PC-9 (cell line): Measurements from ENCODE around the gene TBC1D22A. TPM values are rescaled to one million over a fixed set of nuclear protein-coding genes. Genes with fewer than 3 reads are reported as not detected.

Source experiments
- BruUV-seq: library from RNA; stranded (reverse); fragments of 400-500 nt; replicated peaks from 2 replicates; lab custom pipeline; 2021; lab: Mats Ljungman, UMichigan
- CTCF ChIA-PET: fragments of 300-600 bp; sonication (Branson Sonifier 250); formaldehyde crosslinking; loops from one replicate; lab custom pipeline; 2022; ENCODE audit warnings: antibody characterized with exemption; lab: Charles Lee
- POLR2A ChIA-PET: fragments of 300-600 bp; sonication (Branson Sonifier 250); formaldehyde crosslinking; loops from one replicate; lab custom pipeline; 2022; ENCODE audit warnings: antibody characterized with exemption; ENCODE audit not compliant: unreplicated experiment; lab: Charles Lee
- DNase-seq, 2 experiments: peaks; one replicate each; pipeline versions ENCODE4 v3.0.0 to v3.0.0-alpha.2; 2015 to 2022; ENCODE audit warnings: mixed read lengths in 1 of 2
- H2AFZ ChIP-seq: fragments of 200-600 bp; sonication (generic); 2 replicates; pipeline ENCODE4 v1.8.1; 2017; ENCODE audit warnings: antibody characterized with exemption
- H3F3A ChIP-seq: fragments of 200-600 bp; sonication (generic); 2 replicates; pipeline ENCODE4 v1.8.1; 2017; ENCODE audit warnings: antibody characterized with exemption, mild to moderate bottlenecking, low read depth; ENCODE audit not compliant: insufficient read depth
- H3K27ac ChIP-seq: fragments of 200-600 bp; sonication (generic); 2 replicates; pipeline ENCODE4 v1.6.1; 2016; ENCODE audit warnings: mixed run types
- H3K27me3 ChIP-seq: fragments of 200-600 bp; sonication (generic); 2 replicates; pipeline ENCODE4 v1.6.1; 2016; ENCODE audit warnings: low read depth, mixed run types; ENCODE audit not compliant: insufficient read depth
- H3K36me3 ChIP-seq: fragments of 200-600 bp; sonication (generic); 2 replicates; pipeline ENCODE4 v1.6.1; 2016; ENCODE audit warnings: low read depth, mixed run types
- H3K4me1 ChIP-seq: fragments of 200-600 bp; sonication (generic); replicated peaks from 2 replicates; pipeline ENCODE4 v1.6.1; 2016; ENCODE audit warnings: mixed run types; ENCODE audit not compliant: insufficient read depth
- H3K4me2 ChIP-seq: fragments of 200-600 bp; sonication (generic); 2 replicates; pipeline ENCODE4 v1.6.1; 2017; ENCODE audit warnings: mixed run types
- H3K4me3 ChIP-seq: fragments of 200-600 bp; sonication (generic); 2 replicates; pipeline ENCODE4 v1.6.1; 2016; ENCODE audit warnings: mixed run types
- H3K79me2 ChIP-seq: fragments of 200-600 bp; sonication (generic); 2 replicates; pipeline ENCODE4 v1.6.1; 2017; ENCODE audit warnings: low read depth, mixed run types
- H3K9me2 ChIP-seq: fragments of 200-600 bp; sonication (generic); 2 replicates; pipeline ENCODE4 v1.8.1; 2017; ENCODE audit warnings: mild to moderate bottlenecking; ENCODE audit not compliant: insufficient read depth
- H3K9me3 ChIP-seq: fragments of 200-600 bp; sonication (generic); 2 replicates; pipeline ENCODE4 v1.8.1; 2016; ENCODE audit warnings: low read depth; ENCODE audit not compliant: insufficient read depth
- H4K20me1 ChIP-seq: fragments of 200-600 bp; sonication (generic); 2 replicates; pipeline ENCODE4 v1.8.1; 2017; ENCODE audit not compliant: insufficient read depth
- CTCF ChIP-seq: fragments of 200-600 bp; sonication (generic); conservative IDR thresholded peaks from 2 replicates; pipeline ENCODE4 v1.6.1; 2017; ENCODE audit warnings: mixed run types, antibody characterized with exemption, mild to moderate bottlenecking, moderate library complexity
- EZH2 ChIP-seq: fragments of 200-600 bp; sonication (generic); IDR thresholded peaks from 2 replicates; pipeline ENCODE4 v1.8.0; 2017; ENCODE audit warnings: antibody characterized with exemption, low read depth
- intact Hi-C: fragments of 100-400 bp; cut with micrococcal nuclease; formaldehyde crosslinking; loops from one replicate; pipeline ENCODE4 v1.10.0; 2022; ENCODE audit not compliant: unreplicated experiment
- total RNA-seq: library from RNA; stranded (reverse); gene quantifications from 2 replicates; pipeline ENCODE4 v1.2.3, GENCODE V29; 2021

TBC1D22A gene
- total RNA-seq, 1 experiment from 2014 or later, result 40.3 TPM

GRCh38 chr22:47152938-47153337 is 390.5 kb downstream of the TBC1D22A start:
- H3K27me3 ChIP-seq, result no peaks in the 10 kb centered on the region
- ChIA-PET CTCF (no interaction called here), POLR2A (no interaction called here)
- no peak overlapping the region for H3K4me2 ChIP-seq
- peaks cover 26% of the 10 kb centered on the region for H4K20me1 ChIP-seq
- H3K79me2 ChIP-seq, result no peaks in the 10 kb centered on the region
- no peak overlapping the region for H3K27ac ChIP-seq
- BruUV-seq, result no TSS peak
- H3K9me3 ChIP-seq, result no peaks in the 10 kb centered on the region
- DNase-seq, result no peak
- peaks cover 6% of the 10 kb centered on the region; the same call in 1 of the 2 replicates for H3K4me1 ChIP-seq
- intact Hi-C loops, result no loop called here
- no peaks in the 10 kb centered on the region for H3K9me2 ChIP-seq
- no peak overlapping the region for H3K4me3 ChIP-seq
- no peak for TF ChIP-seq CTCF
- TF ChIP-seq EZH2, result no peak
- H2AFZ ChIP-seq, result no peak overlapping the region
- no peaks in the 10 kb centered on the region for H3F3A ChIP-seq
- H3K36me3 ChIP-seq, result no peaks in the 10 kb centered on the region

- intact Hi-C loops, result no loop called here
- BruUV-seq, result no TSS peak
- no peaks in the 10 kb centered on the region for H3K9me3 ChIP-seq
- H4K20me1 ChIP-seq, result peaks cover 26% of the 10 kb centered on the region
- no peak overlapping the region for H2AFZ ChIP-seq
- no peaks in the 10 kb centered on the region for H3F3A ChIP-seq
- H3K4me2 ChIP-seq, result no peak overlapping the region
- H3K27ac ChIP-seq, result no peak overlapping the region
- no peaks in the 10 kb centered on the region for H3K9me2 ChIP-seq
- CTCF ChIA-PET, result no interaction called here
- DNase-seq, result no peak
- TF ChIP-seq CTCF (no peak), EZH2 (no peak)
- POLR2A ChIA-PET, result no interaction called here
- no peaks in the 10 kb centered on the region for H3K27me3 ChIP-seq
- no peaks in the 10 kb centered on the region for H3K79me2 ChIP-seq
- peaks cover 6% of the 10 kb centered on the region; the same call in 1 of the 2 replicates for H3K4me1 ChIP-seq
- H3K36me3 ChIP-seq, result no peaks in the 10 kb centered on the region
- no peak overlapping the region for H3K4me3 ChIP-seq
Measured at GRCh38 chr22:47153854-47154525, 391.5 kb downstream of the TBC1D22A start.

GRCh38 chr22:47154621-47155081 is 392.2 kb downstream of the TBC1D22A start:
- POLR2A ChIA-PET, result no interaction called here
- H3K4me2 ChIP-seq, result no peak overlapping the region
- no peaks in the 10 kb centered on the region for H3K9me2 ChIP-seq
- TF ChIP-seq CTCF, result no peak
- no peak for TF ChIP-seq EZH2
- CTCF ChIA-PET, result no interaction called here
- H3K4me1 ChIP-seq, result peaks cover 6% of the 10 kb centered on the region; the same call in 1 of the 2 replicates
- no peak for DNase-seq
- no peaks in the 10 kb centered on the region for H3K9me3 ChIP-seq
- H3F3A ChIP-seq, result 0 out of 2 replicates have a peak, but pooled peaks cover 6% of the 10 kb centered on the region
- H3K36me3 ChIP-seq, result no peaks in the 10 kb centered on the region
- BruUV-seq, result no TSS peak
- intact Hi-C loops, result no loop called here
- no peaks in the 10 kb centered on the region for H3K79me2 ChIP-seq
- no peak overlapping the region for H2AFZ ChIP-seq
- no peak overlapping the region for H3K4me3 ChIP-seq
- peaks cover 20% of the 10 kb centered on the region for H4K20me1 ChIP-seq
- no peak overlapping the region for H3K27ac ChIP-seq
- no peaks in the 10 kb centered on the region for H3K27me3 ChIP-seq
